Spleen (tissue), 7 donors: ENCODE results near the gene CEP19.

Experiments used
- POLR2A ChIP-seq, 3 donors: fragments of 450-650 bp; IDR thresholded peaks; one replicate each; pipeline ENCODE4 v1.5.1; 2017; ENCODE audit warnings: antibody characterized with exemption in 3 of 3, mild to moderate bottlenecking in 1 of 3
- TF ChIP-seq, protein P1 (sequence below), 11 experiments: fragments of 200-600 bp in 7 of 11; fragments of 450-650 bp in 4 of 11; sonication (generic) in 4 of 11; IDR thresholded peaks in 8 of 11; conservative IDR thresholded peaks in 3 of 11; 1 replicate in 7 of 11; 2 replicates in 4 of 11; pipeline versions ENCODE4 v1.4.0 to v1.8.0; 2016 to 2021; ENCODE audit warnings: antibody characterized with exemption in 11 of 11, inconsistent platforms in 4 of 11, mild to moderate bottlenecking in 1 of 11
- donor health status: DM: no; HTN: no; CAD: no; lungs with moderate emphysema.
- donor health status: DM: no; HTN: no; CAD: no.
- donor health status: DM: no; HTN: no; CAD: no.

DNA sequence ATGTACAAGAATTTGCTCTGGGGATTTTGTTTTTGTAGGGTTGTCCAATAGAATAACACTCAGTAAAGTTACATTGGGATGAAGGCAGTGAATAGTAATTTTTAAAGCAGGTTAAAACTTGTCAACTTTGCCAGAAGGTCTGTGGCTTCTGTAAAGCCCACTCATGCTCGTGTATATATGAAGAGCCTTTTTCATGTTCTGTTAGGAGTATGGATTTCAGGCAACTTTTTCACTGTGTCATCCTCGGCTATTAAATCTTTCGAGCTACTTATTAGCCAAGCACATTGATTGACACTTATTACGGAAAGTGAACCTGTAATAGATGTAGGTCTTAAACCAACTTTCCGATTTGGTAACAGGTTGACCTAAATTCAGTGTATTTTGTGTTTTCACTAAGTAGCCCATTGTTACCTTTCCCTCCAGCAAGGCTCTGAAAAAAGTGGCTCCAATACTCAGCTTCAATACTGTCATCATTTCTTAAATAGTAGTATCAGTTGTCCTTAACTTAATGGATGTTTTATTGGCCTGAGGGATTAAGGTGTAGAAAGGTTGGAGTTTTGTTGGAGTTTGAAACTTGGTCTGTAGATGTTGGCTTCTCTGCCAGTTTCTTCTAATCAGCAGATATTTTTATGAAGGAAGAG is 29.3 kb upstream of the CEP19 start:
- no peak for TF ChIP-seq POLR2A (IDR thresholded peaks at IDR 0.05)
- TF ChIP-seq, protein P1, sequence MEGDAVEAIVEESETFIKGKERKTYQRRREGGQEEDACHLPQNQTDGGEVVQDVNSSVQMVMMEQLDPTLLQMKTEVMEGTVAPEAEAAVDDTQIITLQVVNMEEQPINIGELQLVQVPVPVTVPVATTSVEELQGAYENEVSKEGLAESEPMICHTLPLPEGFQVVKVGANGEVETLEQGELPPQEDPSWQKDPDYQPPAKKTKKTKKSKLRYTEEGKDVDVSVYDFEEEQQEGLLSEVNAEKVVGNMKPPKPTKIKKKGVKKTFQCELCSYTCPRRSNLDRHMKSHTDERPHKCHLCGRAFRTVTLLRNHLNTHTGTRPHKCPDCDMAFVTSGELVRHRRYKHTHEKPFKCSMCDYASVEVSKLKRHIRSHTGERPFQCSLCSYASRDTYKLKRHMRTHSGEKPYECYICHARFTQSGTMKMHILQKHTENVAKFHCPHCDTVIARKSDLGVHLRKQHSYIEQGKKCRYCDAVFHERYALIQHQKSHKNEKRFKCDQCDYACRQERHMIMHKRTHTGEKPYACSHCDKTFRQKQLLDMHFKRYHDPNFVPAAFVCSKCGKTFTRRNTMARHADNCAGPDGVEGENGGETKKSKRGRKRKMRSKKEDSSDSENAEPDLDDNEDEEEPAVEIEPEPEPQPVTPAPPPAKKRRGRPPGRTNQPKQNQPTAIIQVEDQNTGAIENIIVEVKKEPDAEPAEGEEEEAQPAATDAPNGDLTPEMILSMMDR (IDR thresholded peaks at IDR 0.05 in 8 of 11, conservative IDR thresholded peaks at IDR 0.05 in 3 of 11), result no peak
